Activated B cell treated with CpG ODN at 0.5 μM for 24 hours (primary cell): Measurements from ENCODE around the gene LDLRAD2. TPM values are rescaled to one million over a fixed set of nuclear protein-coding genes. Genes with fewer than 3 reads are reported as not detected.
"Not testable (repeated sequence)": the region's sequence is repeated elsewhere in the genome, so short reads cannot be mapped to it uniquely, and the experiment has no call there.

Source experiments
- ATAC-seq: fragments of 200-7000 bp; cut with Tn5 transposase; one replicate; pipeline ENCODE4 v1.10.0; 2021; ENCODE audit warnings: low read depth, mild to moderate bottlenecking, moderate library complexity
- CTCF ChIA-PET: fragments of 350-600 bp; sonication (Branson Sonifier 250); formaldehyde crosslinking; loops from one replicate; lab custom pipeline; 2021; ENCODE audit warnings: antibody characterized with exemption; lab: Charles Lee
- POLR2A ChIA-PET: fragments of 350-600 bp; sonication (Branson Sonifier 250); formaldehyde crosslinking; loops from one replicate; lab custom pipeline; 2021; ENCODE audit warnings: antibody characterized with exemption; lab: Charles Lee
- DNase-seq: peaks from one replicate; pipeline ENCODE4 v3.0.0; 2022
- H3K27ac Mint-ChIP-seq: one replicate; pipeline ENCODE4 v1.8.0; 2020; ENCODE audit warnings: mixed read lengths
- H3K27me3 Mint-ChIP-seq: one replicate; pipeline ENCODE4 v1.8.0; 2021; ENCODE audit warnings: mixed read lengths
- H3K36me3 Mint-ChIP-seq: one replicate; pipeline ENCODE4 v1.8.0; 2021; ENCODE audit warnings: low read depth, mixed read lengths
- H3K4me1 Mint-ChIP-seq: one replicate; pipeline ENCODE4 v1.8.0; 2021; ENCODE audit warnings: mixed read lengths
- H3K4me3 Mint-ChIP-seq: one replicate; pipeline ENCODE4 v1.8.0; 2020; ENCODE audit warnings: mild to moderate bottlenecking, mixed read lengths
- H3K9me3 Mint-ChIP-seq: one replicate; pipeline ENCODE4 v1.8.0; 2020; ENCODE audit warnings: mixed read lengths
- intact Hi-C: fragments of 100-400 bp; cut with micrococcal nuclease; formaldehyde crosslinking; loops from one replicate; pipeline ENCODE4 v1.15.1; 2024
- total RNA-seq: library from RNA; stranded (reverse); gene quantifications from 2 replicates; pipeline ENCODE4 v1.2.3, GENCODE V29; 2022
- TF ChIP-seq, protein P1 (sequence below): fragments of 200-600 bp; IDR thresholded peaks from one replicate; pipeline ENCODE4 v1.8.0; 2022; ENCODE audit warnings: antibody characterized with exemption, mild to moderate bottlenecking

The LDLRAD2 gene
- total RNA-seq, 1 donor from 2014 or later = 0.67 TPM

DNA sequence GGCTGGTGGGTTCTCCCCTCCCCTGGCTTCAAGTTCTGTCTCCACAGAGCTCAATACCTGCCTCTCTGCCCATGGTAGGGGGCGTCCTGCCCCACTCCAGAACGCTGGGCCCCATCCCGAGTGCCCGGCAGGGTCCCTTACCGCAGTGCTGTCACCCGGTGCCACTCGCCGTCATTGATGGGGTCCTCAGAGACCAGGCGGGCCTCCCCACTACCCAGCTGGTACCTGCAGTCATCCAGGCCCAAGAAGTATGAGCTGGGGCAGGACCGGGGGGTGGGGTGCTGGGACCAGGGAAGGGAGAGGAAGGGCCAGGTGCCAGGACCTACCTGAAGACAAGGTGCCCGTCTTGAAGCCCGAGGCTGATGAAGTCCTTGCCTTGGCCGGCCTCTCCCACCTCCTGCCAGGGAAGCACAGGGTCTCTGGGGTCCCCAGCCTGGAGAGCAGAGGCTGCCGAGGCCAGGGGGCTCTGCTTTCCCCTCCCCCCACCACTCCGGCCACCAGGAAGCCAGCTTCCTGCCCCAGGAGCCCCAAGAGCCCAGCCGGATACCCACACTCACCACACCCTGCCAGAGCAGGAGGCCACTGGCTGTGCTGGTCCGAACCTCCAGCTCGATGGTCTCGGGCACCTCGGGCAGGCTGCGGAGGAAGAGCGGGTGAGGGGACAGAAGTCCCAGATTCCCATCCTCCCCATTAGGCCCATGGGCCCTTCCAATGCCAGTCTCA lies 12.1 kb downstream of the LDLRAD2 start:
- Mint-ChIP-seq H3K4me3 (no peak overlapping the region), H3K36me3 (peaks cover 3% of the 10 kb centered on the region), H3K4me1 (no peaks in the 10 kb centered on the region), H3K27me3 (no peaks in the 10 kb centered on the region), H3K9me3 (no peaks in the 10 kb centered on the region), H3K27ac (no peak overlapping the region)
- TF ChIP-seq, protein P1, sequence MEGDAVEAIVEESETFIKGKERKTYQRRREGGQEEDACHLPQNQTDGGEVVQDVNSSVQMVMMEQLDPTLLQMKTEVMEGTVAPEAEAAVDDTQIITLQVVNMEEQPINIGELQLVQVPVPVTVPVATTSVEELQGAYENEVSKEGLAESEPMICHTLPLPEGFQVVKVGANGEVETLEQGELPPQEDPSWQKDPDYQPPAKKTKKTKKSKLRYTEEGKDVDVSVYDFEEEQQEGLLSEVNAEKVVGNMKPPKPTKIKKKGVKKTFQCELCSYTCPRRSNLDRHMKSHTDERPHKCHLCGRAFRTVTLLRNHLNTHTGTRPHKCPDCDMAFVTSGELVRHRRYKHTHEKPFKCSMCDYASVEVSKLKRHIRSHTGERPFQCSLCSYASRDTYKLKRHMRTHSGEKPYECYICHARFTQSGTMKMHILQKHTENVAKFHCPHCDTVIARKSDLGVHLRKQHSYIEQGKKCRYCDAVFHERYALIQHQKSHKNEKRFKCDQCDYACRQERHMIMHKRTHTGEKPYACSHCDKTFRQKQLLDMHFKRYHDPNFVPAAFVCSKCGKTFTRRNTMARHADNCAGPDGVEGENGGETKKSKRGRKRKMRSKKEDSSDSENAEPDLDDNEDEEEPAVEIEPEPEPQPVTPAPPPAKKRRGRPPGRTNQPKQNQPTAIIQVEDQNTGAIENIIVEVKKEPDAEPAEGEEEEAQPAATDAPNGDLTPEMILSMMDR = no peak
- no peak for ATAC-seq
- DNase-seq = no peak
- intact Hi-C loops = no loop called here
- POLR2A ChIA-PET = interaction anchor here (0.5 to 0.6 kb wide), 2 partner anchors 109 to 1286 kb away, joined by 3 to 4 read pairs; no protein-coding TSS in a partner anchor
- CTCF ChIA-PET = no interaction called here

DNA sequence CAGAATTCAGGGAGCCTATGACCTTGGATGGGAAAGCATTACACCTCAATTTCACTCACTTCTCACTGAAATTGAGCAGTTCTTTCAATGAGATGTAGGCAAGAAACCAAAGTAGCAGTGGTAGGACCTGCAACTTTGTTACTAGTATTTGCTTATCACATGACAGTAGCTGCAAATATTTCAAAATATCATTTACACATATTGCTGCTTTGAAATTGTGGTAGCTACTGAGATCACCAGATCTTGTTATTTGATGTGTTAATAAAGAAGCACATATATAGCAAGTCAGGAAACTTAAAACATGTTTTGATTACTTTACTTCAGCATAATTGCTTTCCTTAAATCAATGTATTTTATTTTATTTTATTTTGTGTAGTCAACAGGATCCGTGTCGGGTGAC lies 12.9 kb downstream of the LDLRAD2 start:
- TF ChIP-seq, protein P1 = no peak
- H3K4me3 Mint-ChIP-seq = no peak overlapping the region
- ChIA-PET CTCF (no interaction called here), POLR2A (no interaction called here)
- no peak for ATAC-seq
- H3K27ac Mint-ChIP-seq = no peak overlapping the region
- H3K9me3 Mint-ChIP-seq = no peaks in the 10 kb centered on the region
- H3K36me3 Mint-ChIP-seq = peaks cover 3% of the 10 kb centered on the region
- intact Hi-C loops = no loop called here
- no peaks in the 10 kb centered on the region for H3K4me1 Mint-ChIP-seq
- DNase-seq = no peak
- H3K27me3 Mint-ChIP-seq = no peaks in the 10 kb centered on the region

DNA sequence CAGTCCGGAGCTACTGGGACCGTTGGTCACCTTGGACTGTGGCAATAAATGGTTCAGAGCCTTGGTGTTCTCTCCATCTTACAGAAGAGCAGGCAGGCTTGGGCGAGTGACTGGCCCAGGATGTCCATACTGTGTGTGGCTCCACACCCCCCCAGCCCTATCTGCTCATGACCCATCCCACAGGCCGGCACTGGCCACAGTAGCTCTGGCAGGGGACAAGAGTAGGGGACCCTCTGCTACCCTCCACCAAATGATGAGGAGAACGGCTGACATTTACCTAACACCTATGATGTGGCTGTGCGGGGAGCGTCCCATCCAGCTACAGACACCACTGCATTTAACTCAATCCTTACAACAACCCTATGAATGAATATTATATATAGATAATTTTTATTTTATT lies 13.3 kb downstream of the LDLRAD2 start:
- peaks cover 3% of the 10 kb centered on the region for H3K36me3 Mint-ChIP-seq
- POLR2A ChIA-PET = no interaction called here

DNA sequence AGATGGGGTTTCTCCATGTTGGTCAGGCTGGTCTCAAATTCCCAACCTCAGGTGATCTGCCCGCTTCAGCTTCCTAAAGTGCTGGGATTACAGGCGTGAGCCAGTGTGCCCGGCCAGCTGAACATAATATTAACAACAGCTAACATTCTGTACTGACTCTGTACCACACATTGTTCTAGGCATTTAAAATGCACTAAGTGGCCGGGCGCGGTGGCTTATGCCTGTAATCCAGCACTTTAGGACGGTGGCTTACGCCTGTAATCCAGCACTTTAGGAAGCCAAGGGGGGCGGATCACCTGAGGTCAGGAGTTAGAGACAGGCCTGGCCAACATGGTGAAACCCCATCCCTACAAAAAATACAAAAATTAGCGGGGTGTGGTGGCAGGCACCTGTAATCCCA lies 14.6 kb downstream of the LDLRAD2 start:
- CTCF ChIA-PET, intact Hi-C loops, H3K4me3 Mint-ChIP-seq, ATAC-seq, H3K27ac Mint-ChIP-seq, POLR2A ChIA-PET, DNase-seq, H3K9me3 Mint-ChIP-seq, H3K4me1 Mint-ChIP-seq, H3K27me3 Mint-ChIP-seq, H3K36me3 Mint-ChIP-seq: not testable (repeated sequence)

More for the DNA sequence above, 13.3 kb downstream of the LDLRAD2 start:
- Mint-ChIP-seq H3K27me3 (no peaks in the 10 kb centered on the region), H3K9me3 (no peaks in the 10 kb centered on the region), H3K4me3 (no peak overlapping the region), H3K4me1 (no peaks in the 10 kb centered on the region), H3K27ac (no peak overlapping the region)
- ATAC-seq = no peak
- DNase-seq = no peak
- intact Hi-C loops = no loop called here
- CTCF ChIA-PET = no interaction called here
- TF ChIP-seq, protein P1 = no peak

DNA sequence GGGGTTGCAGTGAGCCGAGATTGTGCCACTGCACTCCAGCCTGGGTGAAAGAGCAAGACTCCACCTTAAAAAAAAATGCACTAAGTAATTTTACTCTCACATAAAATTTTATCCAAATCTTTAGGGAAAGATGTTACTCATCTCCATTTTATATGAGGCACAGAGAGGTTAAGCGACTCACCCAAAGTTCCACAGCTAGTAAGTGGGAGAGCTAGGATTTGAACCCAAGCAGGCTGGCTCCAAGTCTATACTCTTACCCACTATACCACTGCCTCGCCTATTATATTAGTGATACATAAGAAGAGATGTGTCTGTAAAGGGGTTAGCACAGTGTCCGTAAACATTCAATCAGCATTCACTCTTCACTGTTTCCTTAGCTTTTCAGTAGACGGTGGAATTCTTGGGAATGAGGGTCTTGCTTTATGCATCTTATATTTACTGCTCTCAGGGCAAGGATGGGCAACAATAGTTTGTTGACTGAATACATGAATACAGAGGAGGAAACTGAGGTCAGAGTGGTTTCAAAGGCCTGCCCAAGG lies 15.1 kb downstream of the LDLRAD2 start:
- DNase-seq (no peak), ATAC-seq (no peak)
- H3K27me3 Mint-ChIP-seq = no peaks in the 10 kb centered on the region
- TF ChIP-seq, protein P1 = no peak
- intact Hi-C loops = no loop called here
- ChIA-PET CTCF (no interaction called here), POLR2A (no interaction called here)
- no peak overlapping the region for H3K27ac Mint-ChIP-seq
- H3K4me1 Mint-ChIP-seq = no peaks in the 10 kb centered on the region
- peaks cover 3% of the 10 kb centered on the region for H3K36me3 Mint-ChIP-seq
- H3K4me3 Mint-ChIP-seq = no peak overlapping the region
- no peaks in the 10 kb centered on the region for H3K9me3 Mint-ChIP-seq
